Lower leg skin (tissue), 3 donors: ENCODE data around the gene SH2D2A.

Experiments
- CTCF ChIP-seq, 3 donors: fragments of 450-650 bp; IDR thresholded peaks; one replicate each; pipeline ENCODE4 v1.5.1; 2016; ENCODE audit warnings: antibody characterized with exemption in 3 of 3, mild to moderate bottlenecking in 3 of 3, moderate library complexity in 2 of 3
- POLR2A ChIP-seq, 2 donors: fragments of 450-650 bp; IDR thresholded peaks; one replicate each; pipeline ENCODE4 v1.6.1; 2016 to 2017; ENCODE audit warnings: antibody characterized with exemption in 2 of 2, mild to moderate bottlenecking in 1 of 2, moderate library complexity in 1 of 2

DNA sequence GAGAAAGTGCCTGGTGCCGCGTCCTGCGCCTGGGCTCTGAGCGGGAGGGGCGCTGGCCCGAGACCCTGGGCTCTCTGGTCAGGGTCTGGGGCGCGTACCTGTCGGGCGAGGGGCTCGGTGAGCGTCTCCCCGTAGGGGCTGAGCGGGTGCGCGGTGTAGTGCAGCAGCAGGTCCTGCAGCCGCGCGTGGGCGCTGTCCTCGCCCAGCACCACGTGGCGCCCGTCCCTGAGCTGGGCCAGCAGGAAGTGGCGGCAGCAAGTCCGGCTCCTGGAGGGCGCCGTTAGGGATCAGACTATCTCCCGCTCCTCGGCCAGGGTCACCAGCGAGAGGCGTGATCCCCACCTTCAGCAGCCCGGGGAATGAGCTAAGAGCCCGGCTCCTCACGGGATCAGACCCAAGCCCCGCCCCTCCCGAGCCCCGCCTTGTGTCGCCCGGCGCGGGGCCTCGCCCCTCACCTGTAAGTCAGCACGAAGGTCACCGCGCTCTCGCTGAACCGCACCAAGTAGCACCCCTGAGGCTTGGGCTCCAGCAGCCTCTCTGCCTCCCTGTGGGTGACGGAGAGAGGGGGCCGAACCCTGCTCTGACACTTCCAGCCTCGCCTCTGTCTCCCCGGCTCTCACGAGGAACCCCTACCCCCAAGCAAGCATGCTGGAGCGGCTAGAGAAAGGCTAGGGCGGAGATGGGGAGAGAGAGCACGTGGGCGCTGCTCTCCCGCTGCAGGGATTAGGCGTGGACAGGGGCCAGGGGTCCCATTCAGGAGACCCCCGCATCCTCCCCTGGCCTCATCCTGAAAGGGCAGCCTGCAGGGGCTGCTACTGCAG, 2.7 kb downstream of the SH2D2A start:
- TF ChIP-seq CTCF (IDR thresholded peaks at IDR 0.05) (no peak), POLR2A (IDR thresholded peaks at IDR 0.05) (no peak)
